DOHH2 (cell line): ENCODE data around the gene VTI1A.

Source experiments
- H3F3A ChIP-seq: fragments of 200-600 bp; sonication (generic), shearing (Covaris generic); 2 replicates; pipeline ENCODE4 v1.6.0; 2016; ENCODE audit warnings: antibody characterized with exemption, mild to moderate bottlenecking; ENCODE audit not compliant: control insufficient read depth, insufficient read depth
- H3K27ac ChIP-seq: fragments of 200-600 bp; sonication (generic); 2 replicates; pipeline ENCODE4 v1.5.1; 2014; ENCODE audit warnings: low read depth, mild to moderate bottlenecking, low read length, moderate library complexity
- H3K27me3 ChIP-seq: fragments of 200-600 bp; sonication (generic); 2 replicates; pipeline ENCODE4 v1.6.1; 2014; ENCODE audit warnings: mild to moderate bottlenecking, low read length, mixed read lengths; ENCODE audit not compliant: control insufficient read depth
- H3K36me3 ChIP-seq: fragments of 200-600 bp; sonication (generic); 2 replicates; pipeline ENCODE4 v1.6.1; 2014; ENCODE audit warnings: mild to moderate bottlenecking, low read length, moderate library complexity, mixed read lengths; ENCODE audit not compliant: control insufficient read depth
- H3K4me1 ChIP-seq: fragments of 200-600 bp; sonication (generic); 2 replicates; pipeline ENCODE4 v1.6.1; 2014; ENCODE audit warnings: mild to moderate bottlenecking, low read length, mixed read lengths; ENCODE audit not compliant: control insufficient read depth
- H3K4me2 ChIP-seq: fragments of 200-600 bp; sonication (generic); 2 replicates; pipeline ENCODE4 v1.6.0; 2014; ENCODE audit warnings: mild to moderate bottlenecking, low read length, moderate library complexity
- H3K4me3 ChIP-seq: fragments of 200-600 bp; sonication (generic); 2 replicates; pipeline ENCODE4 v1.5.1; 2014; ENCODE audit warnings: mild to moderate bottlenecking, low read length, mixed read lengths
- H3K79me2 ChIP-seq: fragments of 200-600 bp; sonication (generic); 2 replicates; pipeline ENCODE4 v1.6.1; 2014; ENCODE audit warnings: mild to moderate bottlenecking, low read length, mixed read lengths; ENCODE audit not compliant: control insufficient read depth
- H3K9me2 ChIP-seq: fragments of 200-600 bp; sonication (generic); replicated peaks from 2 replicates; pipeline ENCODE4 v1.6.1; 2014; ENCODE audit warnings: mild to moderate bottlenecking, low read length, mixed read lengths; ENCODE audit not compliant: control insufficient read depth
- H3K9me3 ChIP-seq: fragments of 200-600 bp; sonication (generic); 2 replicates; pipeline ENCODE4 v1.6.1; 2014; ENCODE audit warnings: antibody characterized with exemption, low read length, mixed read lengths; ENCODE audit not compliant: control insufficient read depth, insufficient read depth
- H4K20me1 ChIP-seq: fragments of 200-600 bp; sonication (generic); 2 replicates; pipeline ENCODE4 v1.6.0; 2014; ENCODE audit warnings: low read depth, mild to moderate bottlenecking, antibody characterized with exemption, low read length, moderate library complexity; ENCODE audit not compliant: control insufficient read depth, insufficient read depth
- CTCF ChIP-seq: fragments of 200-600 bp; sonication (generic); IDR thresholded peaks from one replicate; pipeline ENCODE4 v1.5.1; 2014; ENCODE audit warnings: antibody characterized with exemption, mild to moderate bottlenecking, low read depth, low read length; ENCODE audit not compliant: poor library complexity, severe bottlenecking
- EZH2phosphoT487 ChIP-seq: fragments of 200-600 bp; sonication (generic); IDR thresholded peaks from 2 replicates; pipeline ENCODE4 v1.6.1; 2017; ENCODE audit warnings: borderline replicate concordance, mild to moderate bottlenecking, antibody characterized with exemption, low read length, moderate library complexity, mixed read lengths

Gene VTI1A

DNA sequence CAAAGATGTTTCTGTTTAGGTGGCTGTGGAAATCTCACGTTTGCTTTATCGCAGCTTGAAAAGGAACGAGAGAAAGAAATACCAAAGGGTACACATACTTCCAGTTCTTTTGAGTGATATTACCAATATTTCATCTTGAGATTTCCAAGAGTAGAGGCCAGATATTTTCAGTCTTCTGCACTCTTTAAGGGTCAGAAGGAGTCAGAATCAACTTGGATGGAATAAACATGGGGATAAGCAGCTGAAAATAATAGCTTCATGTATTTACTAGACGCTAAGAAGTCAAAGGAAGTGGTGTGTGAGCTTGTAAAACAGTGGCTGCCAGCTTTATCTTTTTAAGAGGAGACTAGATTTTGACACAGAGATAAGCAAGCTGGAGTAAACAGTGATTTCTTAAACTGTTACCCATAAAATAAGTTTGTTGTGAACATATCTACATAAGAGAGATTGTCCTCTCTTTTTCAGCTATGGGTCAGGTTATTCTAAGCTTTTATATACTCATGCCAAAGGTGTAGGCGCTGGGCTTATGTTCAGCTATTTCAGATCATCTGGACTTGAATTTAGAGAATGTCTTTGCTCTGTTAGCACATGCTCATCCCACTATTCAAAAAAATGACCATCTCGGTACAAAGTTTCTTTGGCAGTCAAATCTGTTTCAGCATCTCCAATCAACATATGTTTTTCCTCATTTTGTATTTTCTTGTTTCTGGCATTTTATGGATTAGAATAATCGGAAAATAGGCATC, 332.2 kb downstream of the VTI1A start:
- no peaks in the 10 kb centered on the region for H3K9me2 ChIP-seq
- no peaks in the 10 kb centered on the region for H3K9me3 ChIP-seq
- H3K79me2 ChIP-seq: no peaks in the 10 kb centered on the region
- H3K27me3 ChIP-seq: no peaks in the 10 kb centered on the region
- no peaks in the 10 kb centered on the region for H3K4me1 ChIP-seq
- H3K36me3 ChIP-seq: no peaks in the 10 kb centered on the region
- no peak overlapping the region for H3K4me3 ChIP-seq
- no peak overlapping the region for H3K27ac ChIP-seq
- H3K4me2 ChIP-seq: no peak overlapping the region
- no peak for TF ChIP-seq CTCF
- TF ChIP-seq EZH2phosphoT487: no peak
- H4K20me1 ChIP-seq: no peaks in the 10 kb centered on the region
- H3F3A ChIP-seq: no peaks in the 10 kb centered on the region

GRCh38 chr10:112782200-112782907, 335.3 kb downstream of the VTI1A start:
- Histone ChIP-seq H3K4me1 (no peaks in the 10 kb centered on the region), H3K4me3 (no peak overlapping the region), H3K79me2 (no peaks in the 10 kb centered on the region), H3F3A (no peaks in the 10 kb centered on the region), H3K27ac (no peak overlapping the region), H3K36me3 (no peaks in the 10 kb centered on the region), H3K27me3 (no peaks in the 10 kb centered on the region), H4K20me1 (no peaks in the 10 kb centered on the region), H3K4me2 (no peak overlapping the region), H3K9me2 (no peaks in the 10 kb centered on the region), H3K9me3 (no peaks in the 10 kb centered on the region)
- TF ChIP-seq EZH2phosphoT487: no peak
- TF ChIP-seq CTCF: no peak

DNA sequence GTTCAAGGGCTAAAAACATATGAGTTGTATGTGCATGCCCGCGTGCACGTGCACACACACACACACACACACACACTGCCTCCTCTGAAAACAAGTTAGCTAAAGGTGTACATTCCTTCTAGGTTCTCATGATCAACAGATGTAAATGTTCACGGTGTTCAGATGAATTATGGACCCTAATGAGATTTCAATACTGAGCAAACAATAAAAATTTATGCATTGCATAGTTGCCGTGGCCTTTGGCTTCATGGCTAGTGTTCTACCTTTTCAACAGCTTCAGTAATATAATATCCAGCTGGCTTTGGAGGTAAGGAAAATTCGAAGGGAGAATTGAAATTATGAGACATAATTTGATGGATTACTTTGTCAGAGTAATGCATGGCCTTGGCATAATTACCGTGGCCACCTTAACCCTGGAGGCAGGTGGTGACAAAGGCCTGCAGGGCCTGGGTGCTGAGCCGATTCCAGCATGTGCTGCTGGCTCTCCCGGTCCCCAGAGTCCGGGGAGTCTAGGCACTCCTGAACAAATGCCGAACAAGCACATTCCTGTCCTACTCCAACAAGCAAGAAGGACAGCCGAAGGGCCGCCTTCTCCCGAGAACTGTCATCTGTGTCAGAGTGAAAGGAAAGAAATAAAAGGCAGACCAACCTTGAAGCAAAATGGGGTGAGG, 336.5 kb downstream of the VTI1A start:
- no peaks in the 10 kb centered on the region for H3K9me2 ChIP-seq
- H3K9me3 ChIP-seq: no peaks in the 10 kb centered on the region
- H3K36me3 ChIP-seq: no peaks in the 10 kb centered on the region
- no peaks in the 10 kb centered on the region for H3K79me2 ChIP-seq
- H3K4me3 ChIP-seq: no peak overlapping the region
- TF ChIP-seq CTCF: no peak
- TF ChIP-seq EZH2phosphoT487: no peak
- H3K27ac ChIP-seq: no peak overlapping the region
- H3K4me1 ChIP-seq: no peaks in the 10 kb centered on the region
- H3K4me2 ChIP-seq: no peak overlapping the region
- H3K27me3 ChIP-seq: no peaks in the 10 kb centered on the region
- H4K20me1 ChIP-seq: no peaks in the 10 kb centered on the region
- H3F3A ChIP-seq: no peaks in the 10 kb centered on the region
